HFFc6 (cell line): Measurements from ENCODE around the gene TPK1. TPM values are rescaled to one million over a fixed set of nuclear protein-coding genes. Genes with fewer than 3 reads are reported as not detected.
A peak's percentile ranks its signal among the peaks of the same experiment; 100 is the strongest.

Experiments used
- DNase-seq: peaks from one replicate; pipeline ENCODE4 v3.0.0-alpha.2; 2018
- H3K27ac Mint-ChIP-seq: 2 replicates; pipeline ENCODE4 v1.8.0; 2020; ENCODE audit warnings: mild to moderate bottlenecking, mixed read lengths
- H3K27me3 Mint-ChIP-seq: 2 replicates; pipeline ENCODE4 v1.8.0; 2021; ENCODE audit warnings: mild to moderate bottlenecking, moderate library complexity, mixed read lengths; ENCODE audit not compliant: insufficient read depth
- H3K36me3 Mint-ChIP-seq: 2 replicates; pipeline ENCODE4 v1.8.0; 2021; ENCODE audit warnings: low read depth, mixed read lengths
- H3K4me1 Mint-ChIP-seq: 2 replicates; pipeline ENCODE4 v1.8.0; 2020; ENCODE audit warnings: low read depth, mixed read lengths
- H3K4me3 Mint-ChIP-seq: 2 replicates; pipeline ENCODE4 v1.8.0; 2020; ENCODE audit warnings: mild to moderate bottlenecking, moderate library complexity, mixed read lengths
- H3K9me3 Mint-ChIP-seq: 2 replicates; pipeline ENCODE4 v1.8.0; 2020; ENCODE audit warnings: mild to moderate bottlenecking, mixed read lengths
- CTCF ChIP-seq: fragments of 200-600 bp; sonication (generic); IDR thresholded peaks from 2 replicates; pipeline ENCODE4 v1.5.0; 2021; ENCODE audit warnings: antibody characterized with exemption, mild to moderate bottlenecking
- total RNA-seq, 6 experiments: library from RNA; stranded (reverse); fragmentation: NEBNext Ultra II Directional; extraction: Animal tissue kit (Norgen Biotek cat#: 25700); gene quantifications; 2 replicates in 1 of 6; 3 replicates in 5 of 6; pipeline ENCODE4 v1.2.3, GENCODE V29; 2021

The TPK1 gene
- total RNA-seq, 6 experiments from 2014 or later = 0.11 to 0.82 (median 0.55) TPM; not detected in 2

GRCh38 chr7:144826208-144826607 lies 9.6 kb downstream of the TPK1 start:
- TF ChIP-seq CTCF = no peak
- peaks cover 9% of the 10 kb centered on the region; the same call in 1 of the 2 replicates for H3K9me3 Mint-ChIP-seq
- H3K4me1 Mint-ChIP-seq = no peaks in the 10 kb centered on the region
- no peaks in the 10 kb centered on the region for H3K36me3 Mint-ChIP-seq
- no peak overlapping the region for H3K4me3 Mint-ChIP-seq
- no peak for DNase-seq
- H3K27ac Mint-ChIP-seq = no peak overlapping the region
- no peaks in the 10 kb centered on the region; the same call in 1 of the 2 replicates for H3K27me3 Mint-ChIP-seq

GRCh38 chr7:144824360-144824759 lies 11.5 kb downstream of the TPK1 start:
- H3K4me3 Mint-ChIP-seq = no peak overlapping the region
- no peaks in the 10 kb centered on the region; the same call in none of the 2 replicates for H3K27me3 Mint-ChIP-seq
- peaks cover 15% of the 10 kb centered on the region for H3K9me3 Mint-ChIP-seq
- TF ChIP-seq CTCF = no peak
- peak; percentile 27 for DNase-seq
- no peaks in the 10 kb centered on the region for H3K36me3 Mint-ChIP-seq
- H3K27ac Mint-ChIP-seq = no peak overlapping the region
- no peaks in the 10 kb centered on the region for H3K4me1 Mint-ChIP-seq

DNA sequence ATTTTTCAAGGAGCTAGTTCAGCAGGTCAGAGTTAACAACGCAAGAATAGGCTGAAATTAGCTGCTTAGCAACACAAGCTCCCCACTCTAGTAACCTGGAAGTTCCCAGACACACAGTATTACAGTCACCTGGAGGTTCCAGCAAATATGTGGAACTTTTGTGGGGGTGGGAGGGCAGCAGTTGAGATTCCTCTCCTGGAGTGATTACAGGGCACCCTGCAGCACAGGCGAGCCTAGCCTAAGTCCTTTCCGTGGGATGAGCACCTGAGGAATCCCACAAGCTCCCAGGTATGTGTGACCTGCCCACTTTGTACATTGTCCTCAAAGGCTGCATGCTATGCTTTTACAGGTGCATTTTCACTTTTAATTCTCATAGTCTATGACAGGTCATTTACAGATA lies 13.6 kb downstream of the TPK1 start:
- DNase-seq = no peak

DNA sequence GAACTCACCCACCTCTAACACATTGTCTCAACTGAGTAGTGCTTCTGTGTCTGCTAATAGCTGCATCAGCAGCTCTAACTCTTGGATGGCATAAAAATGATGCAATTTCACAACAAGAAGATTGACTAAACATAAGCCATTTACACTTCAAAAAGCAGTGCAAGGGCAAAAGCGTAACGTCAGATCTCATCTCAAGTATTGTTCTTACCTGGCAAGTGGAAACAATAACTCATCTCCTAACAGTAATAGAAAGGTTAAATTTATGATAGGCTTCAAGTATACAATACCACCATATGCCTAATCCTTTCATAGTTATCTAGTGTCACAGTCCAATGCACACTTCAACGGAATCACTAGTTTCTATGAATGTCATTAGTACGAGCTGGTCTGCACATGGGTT lies 14.8 kb downstream of the TPK1 start:
- no peak overlapping the region for H3K4me3 Mint-ChIP-seq
- H3K36me3 Mint-ChIP-seq = no peaks in the 10 kb centered on the region
- H3K9me3 Mint-ChIP-seq = peaks cover 15% of the 10 kb centered on the region
- DNase-seq = no peak
- no peak overlapping the region for H3K27ac Mint-ChIP-seq
- no peak for TF ChIP-seq CTCF
- H3K27me3 Mint-ChIP-seq = peaks cover 1% of the 10 kb centered on the region; the same call in 1 of the 2 replicates
- no peaks in the 10 kb centered on the region for H3K4me1 Mint-ChIP-seq

More for the DNA sequence above, 13.6 kb downstream of the TPK1 start:
- no peak for TF ChIP-seq CTCF
- Mint-ChIP-seq H3K4me3 (no peak overlapping the region), H3K9me3 (peaks cover 15% of the 10 kb centered on the region), H3K27ac (no peak overlapping the region), H3K4me1 (no peaks in the 10 kb centered on the region), H3K36me3 (no peaks in the 10 kb centered on the region), H3K27me3 (peaks cover 1% of the 10 kb centered on the region; the same call in 1 of the 2 replicates)

DNA sequence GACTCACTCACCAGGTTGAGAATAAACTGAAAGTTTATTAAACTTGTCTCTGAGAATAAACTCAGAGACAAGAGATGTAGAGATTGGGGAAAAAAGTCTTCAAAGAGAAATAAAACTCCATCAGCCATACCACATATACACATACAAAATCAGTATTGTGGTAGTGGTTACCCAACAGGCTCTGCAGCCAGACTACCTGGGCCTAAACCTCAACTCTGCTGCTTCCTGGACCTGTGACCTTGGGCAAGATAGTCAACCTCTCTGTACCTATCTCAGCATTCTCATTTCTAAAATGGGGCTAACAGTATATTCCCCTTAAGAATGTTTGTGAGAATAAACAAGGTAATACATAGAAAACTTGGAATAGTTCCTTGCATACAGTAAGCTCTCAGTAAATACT lies 15.3 kb downstream of the TPK1 start:
- Mint-ChIP-seq H3K27me3 (peaks cover 1% of the 10 kb centered on the region; the same call in 1 of the 2 replicates), H3K27ac (no peak overlapping the region)
- no peak for TF ChIP-seq CTCF

DNA sequence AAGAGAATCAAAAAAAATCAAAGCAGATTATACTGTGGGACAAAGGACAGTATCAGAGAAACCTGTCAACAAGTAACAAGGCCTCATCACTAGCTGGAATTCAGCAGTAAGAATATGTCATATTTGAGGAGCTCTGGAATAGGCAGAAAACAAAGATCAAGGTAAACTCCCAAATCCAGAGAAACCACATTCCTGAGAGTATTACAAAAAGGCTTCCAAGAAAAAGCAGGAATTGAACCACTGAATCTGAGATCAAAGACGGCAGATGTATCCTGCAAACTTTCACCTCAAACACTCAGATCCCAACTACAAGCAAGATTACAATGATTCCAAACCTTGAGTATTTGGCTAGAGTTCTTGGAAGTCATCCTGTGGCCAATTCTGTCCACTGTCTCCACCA lies 16.3 kb downstream of the TPK1 start:
- Mint-ChIP-seq H3K27ac (no peak overlapping the region), H3K9me3 (peaks cover 10% of the 10 kb centered on the region), H3K36me3 (no peaks in the 10 kb centered on the region), H3K4me3 (no peak overlapping the region), H3K4me1 (no peaks in the 10 kb centered on the region), H3K27me3 (peaks cover 1% of the 10 kb centered on the region; the same call in 1 of the 2 replicates)
- no peak for DNase-seq
- no peak for TF ChIP-seq CTCF

More for the DNA sequence above, 15.3 kb downstream of the TPK1 start:
- Mint-ChIP-seq H3K9me3 (peaks cover 15% of the 10 kb centered on the region), H3K4me3 (no peak overlapping the region), H3K4me1 (no peaks in the 10 kb centered on the region), H3K36me3 (no peaks in the 10 kb centered on the region)
- no peak for DNase-seq
